Smooth muscle cell (in vitro differentiated cells): ENCODE results near the gene TNNC2. TPM values are rescaled to one million over a fixed set of nuclear protein-coding genes. Genes with fewer than 3 reads are reported as not detected.

Experiments
- DNase-seq: peaks from one replicate; lab custom pipeline; 2025; ENCODE audit not compliant: unreplicated experiment; lab: John Stamatoyannopoulos, UW
- H2AFZ ChIP-seq: fragments of 200-600 bp; sonication (generic); 2 replicates; pipeline ENCODE4 v1.6.0; 2016; ENCODE audit warnings: antibody characterized with exemption, low read depth, mild to moderate bottlenecking
- H3F3A ChIP-seq: fragments of 200-600 bp; sonication (generic); 2 replicates; pipeline ENCODE4 v1.6.0; 2017; ENCODE audit warnings: antibody characterized with exemption, low read depth
- H3K27ac ChIP-seq: fragments of 200-600 bp; sonication (generic); 2 replicates; pipeline ENCODE4 v1.5.1; 2016; ENCODE audit warnings: low read depth, mild to moderate bottlenecking
- H3K27me3 ChIP-seq: fragments of 200-600 bp; sonication (generic); 2 replicates; pipeline ENCODE4 v1.6.1; 2016; ENCODE audit warnings: low read depth, mild to moderate bottlenecking
- H3K36me3 ChIP-seq: fragments of 200-600 bp; sonication (generic); 2 replicates; pipeline ENCODE4 v1.5.1; 2016; ENCODE audit warnings: low read depth
- H3K4me1 ChIP-seq: fragments of 200-600 bp; sonication (generic); 2 replicates; pipeline ENCODE4 v1.5.1; 2016; ENCODE audit warnings: low read depth
- H3K4me2 ChIP-seq: fragments of 200-600 bp; sonication (generic); 2 replicates; pipeline ENCODE4 v1.6.0; 2016; ENCODE audit warnings: mild to moderate bottlenecking
- H3K4me3 ChIP-seq: fragments of 200-600 bp; sonication (generic); 2 replicates; pipeline ENCODE4 v1.5.1; 2016; ENCODE audit warnings: mild to moderate bottlenecking
- H3K79me2 ChIP-seq: fragments of 200-600 bp; sonication (generic); 2 replicates; pipeline ENCODE4 v1.6.0; 2016; ENCODE audit warnings: low read depth, mild to moderate bottlenecking
- H3K9ac ChIP-seq: fragments of 200-600 bp; sonication (generic); 2 replicates; pipeline ENCODE4 v1.6.0; 2016; ENCODE audit warnings: low read depth
- H3K9me3 ChIP-seq: fragments of 200-600 bp; sonication (generic); replicated peaks from 2 replicates; pipeline ENCODE4 v1.5.1; 2016; ENCODE audit warnings: low read depth
- H4K20me1 ChIP-seq: fragments of 200-600 bp; sonication (generic); 2 replicates; pipeline ENCODE4 v1.6.0; 2016; ENCODE audit warnings: low read depth
- WGBS: methylation state at CpG from one replicate; pipeline ENCODE4 v1.1.7; 2016; ENCODE audit warnings: low lambda C conversion rate; 5-methylcytosine and 5-hydroxymethylcytosine counted together
- polyA plus RNA-seq: library from polyadenylated mRNA; unstranded; fragments of >200 nt; fragmentation: Nextera tagmentation; extraction: Ambion mirVana; gene quantifications from 2 replicates; pipeline ENCODE4 v1.2.1, GENCODE V29; 2016
- total RNA-seq: library from RNA; depleted of rRNA; stranded (reverse); fragments of >200 nt; gene quantifications from 2 replicates; pipeline ENCODE4 v1.2.3, GENCODE V29; 2014
- TF ChIP-seq, protein P1 (sequence below): fragments of 200-600 bp; sonication (generic); IDR thresholded peaks from 2 replicates; pipeline ENCODE4 v1.5.1; 2017; ENCODE audit warnings: borderline replicate concordance, mild to moderate bottlenecking, antibody characterized with exemption; ENCODE audit not compliant: insufficient read depth, poor library complexity, severe bottlenecking

The TNNC2 gene
- total and polyA plus RNA-seq, 2 experiments from 2014 or later, result 0.78 to 1.7 TPM

DNA sequence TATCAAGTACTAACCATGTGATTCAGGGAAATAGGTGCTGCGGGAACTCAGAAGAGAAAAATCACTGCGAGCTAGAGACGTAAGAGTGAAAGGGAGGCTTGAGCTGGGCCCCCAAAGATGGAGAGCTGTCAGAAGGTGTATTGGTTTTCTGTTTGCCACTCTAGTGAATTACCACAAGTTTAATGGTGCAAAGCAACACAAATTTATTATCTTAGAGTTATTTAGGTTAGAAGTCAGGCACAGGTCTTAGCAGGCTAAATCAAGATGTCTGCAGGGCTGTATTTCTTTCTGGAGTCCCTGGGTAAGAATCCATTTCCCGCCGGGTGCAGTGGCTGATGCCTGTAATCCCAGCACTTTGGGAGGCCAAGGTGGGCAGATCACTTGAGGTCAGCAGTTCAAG is 32.8 kb upstream of the TNNC2 start:
- Histone ChIP-seq H4K20me1 (no peaks in the 10 kb centered on the region), H3K27me3 (no peaks in the 10 kb centered on the region), H3K9ac (no peak overlapping the region), H3K9me3 (no peaks in the 10 kb centered on the region), H3K4me1 (peaks cover 13% of the 10 kb centered on the region), H2AFZ (no peak overlapping the region), H3K36me3 (no peaks in the 10 kb centered on the region), H3K4me2 (no peak overlapping the region), H3F3A (no peaks in the 10 kb centered on the region), H3K79me2 (peaks cover 29% of the 10 kb centered on the region), H3K27ac (no peak overlapping the region), H3K4me3 (no peak overlapping the region)
- DNase-seq, result no peak
- 96% methylated on average over 5 of the region's 5 CpGs for WGBS
- TF ChIP-seq, protein P1, sequence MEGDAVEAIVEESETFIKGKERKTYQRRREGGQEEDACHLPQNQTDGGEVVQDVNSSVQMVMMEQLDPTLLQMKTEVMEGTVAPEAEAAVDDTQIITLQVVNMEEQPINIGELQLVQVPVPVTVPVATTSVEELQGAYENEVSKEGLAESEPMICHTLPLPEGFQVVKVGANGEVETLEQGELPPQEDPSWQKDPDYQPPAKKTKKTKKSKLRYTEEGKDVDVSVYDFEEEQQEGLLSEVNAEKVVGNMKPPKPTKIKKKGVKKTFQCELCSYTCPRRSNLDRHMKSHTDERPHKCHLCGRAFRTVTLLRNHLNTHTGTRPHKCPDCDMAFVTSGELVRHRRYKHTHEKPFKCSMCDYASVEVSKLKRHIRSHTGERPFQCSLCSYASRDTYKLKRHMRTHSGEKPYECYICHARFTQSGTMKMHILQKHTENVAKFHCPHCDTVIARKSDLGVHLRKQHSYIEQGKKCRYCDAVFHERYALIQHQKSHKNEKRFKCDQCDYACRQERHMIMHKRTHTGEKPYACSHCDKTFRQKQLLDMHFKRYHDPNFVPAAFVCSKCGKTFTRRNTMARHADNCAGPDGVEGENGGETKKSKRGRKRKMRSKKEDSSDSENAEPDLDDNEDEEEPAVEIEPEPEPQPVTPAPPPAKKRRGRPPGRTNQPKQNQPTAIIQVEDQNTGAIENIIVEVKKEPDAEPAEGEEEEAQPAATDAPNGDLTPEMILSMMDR, result no peak

DNA sequence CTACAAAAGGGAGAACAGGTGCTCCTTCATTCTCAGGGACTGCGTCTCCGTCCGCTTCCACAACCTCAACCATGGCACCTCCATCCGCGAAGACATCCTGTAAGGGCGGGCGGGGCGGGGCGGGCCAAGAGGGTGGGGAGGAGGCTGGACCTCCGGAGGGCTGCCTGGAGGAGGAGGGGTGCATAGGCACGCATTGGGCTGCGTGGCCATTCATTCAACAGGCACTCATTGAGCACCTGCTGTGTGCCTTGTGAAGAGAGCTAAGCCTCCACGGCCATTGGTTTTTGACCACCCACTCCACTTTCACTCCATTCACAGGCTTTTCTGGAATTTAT is 30.7 kb upstream of the TNNC2 start:
- no peaks in the 10 kb centered on the region for H3K9me3 ChIP-seq
- H3K4me1 ChIP-seq, result peaks cover 13% of the 10 kb centered on the region
- no peaks in the 10 kb centered on the region for H4K20me1 ChIP-seq
- no peaks in the 10 kb centered on the region for H3K36me3 ChIP-seq
- no peaks in the 10 kb centered on the region for H3K27me3 ChIP-seq
- peak overlapping the region; percentile 47 for H3K9ac ChIP-seq
- DNase-seq, result no peak
- H3K79me2 ChIP-seq, result peaks cover 30% of the 10 kb centered on the region
- TF ChIP-seq, protein P1, result no peak
- 7% methylated on average over 13 of the region's 13 CpGs for WGBS
- H3K27ac ChIP-seq, result no peak overlapping the region
- H2AFZ ChIP-seq, result peak overlapping the region; percentile 88
- peak overlapping the region; percentile 78 for H3K4me3 ChIP-seq
- peak overlapping the region; percentile 94 for H3K4me2 ChIP-seq
- no peaks in the 10 kb centered on the region for H3F3A ChIP-seq

DNA sequence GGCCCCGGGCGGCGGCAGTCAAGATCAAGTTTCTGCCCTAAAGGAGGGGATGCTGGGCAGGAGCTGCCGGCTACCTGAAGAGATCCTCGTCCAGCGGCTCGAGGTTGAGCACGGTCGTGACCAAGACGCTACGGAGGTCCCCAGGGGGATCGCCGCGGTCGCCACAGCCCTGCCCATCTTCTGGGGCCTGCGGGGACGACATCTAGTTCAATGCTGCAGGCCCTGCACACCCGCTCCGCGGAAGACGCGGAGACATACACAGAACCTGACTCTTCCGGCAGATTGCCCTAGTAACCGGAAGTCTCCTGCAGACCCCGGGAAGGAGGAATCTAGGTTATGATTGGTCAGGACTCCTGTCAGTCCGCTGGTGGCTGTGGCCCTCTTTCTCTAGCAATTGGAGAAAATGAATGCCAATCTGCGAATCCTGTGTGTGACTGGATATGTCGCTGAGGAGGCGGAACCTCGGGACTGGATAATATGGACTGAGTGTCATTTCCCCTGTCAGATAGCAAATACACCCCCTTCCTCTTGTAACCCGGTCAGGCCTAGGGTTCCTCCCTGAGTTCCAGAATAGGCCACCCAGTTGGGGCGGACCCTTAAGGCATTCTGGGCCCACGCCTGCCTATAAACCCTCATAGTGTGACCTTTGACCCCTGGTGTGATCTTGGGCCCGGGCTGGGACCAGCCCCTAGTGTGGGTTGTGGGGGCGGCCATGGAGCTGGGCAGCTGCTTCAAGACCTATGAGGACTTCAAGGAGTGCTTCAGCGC is 30.2 kb upstream of the TNNC2 start, which contains the start of the genes ACOT8 and ZSWIM3:
TSS of gene ACOT8 (minus strand) at position 279 of the 768 bp plus-strand sequence. CDS start at position 202, 77 bp downstream.
TSS of gene ZSWIM3 (plus strand) at position 501 of the 768 bp plus-strand sequence. CDS start at position 713, 212 bp downstream.
- Histone ChIP-seq H3K27me3 (no peaks in the 10 kb centered on the region), H3K27ac (peak within 1 kb of the TSS; percentile 37), H3K36me3 (no peaks in the 10 kb centered on the region), H3K9me3 (no peaks in the 10 kb centered on the region), H2AFZ (peak within 1 kb of the TSS; percentile 88), H3K79me2 (peaks cover 30% of the 10 kb centered on the region), H3K4me2 (peak within 1 kb of the TSS; percentile 94), H3K4me3 (peak within 1 kb of the TSS; percentile 78), H3K9ac (peak within 1 kb of the TSS; percentile 72), H3K4me1 (peaks cover 13% of the 10 kb centered on the region), H4K20me1 (no peaks in the 10 kb centered on the region), H3F3A (no peaks in the 10 kb centered on the region)
- TF ChIP-seq, protein P1, result no peak
- DNase-seq, result peak; percentile 45
- 1% methylated on average over 36 of the region's 36 CpGs for WGBS

DNA sequence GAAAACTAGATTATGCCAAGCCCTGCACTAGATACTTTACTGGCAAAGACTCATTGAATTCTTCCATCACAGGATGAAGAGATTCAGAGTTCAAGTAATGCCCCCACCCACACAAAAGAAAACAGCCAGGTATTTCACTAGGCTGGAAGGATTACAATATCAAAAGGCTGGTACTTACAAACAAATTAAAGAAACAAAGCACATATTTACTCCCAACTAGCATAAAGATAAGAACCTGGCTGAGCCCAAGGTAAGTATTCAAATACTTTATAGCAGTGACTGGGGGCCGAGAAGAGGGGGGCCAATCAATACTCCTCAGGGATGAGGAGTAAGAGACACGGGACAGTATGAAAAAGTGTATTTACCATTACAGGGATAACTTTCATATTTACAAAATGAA is 26.4 kb upstream of the TNNC2 start:
- H3K4me2 ChIP-seq, result no peak overlapping the region
- TF ChIP-seq, protein P1, result no peak
- peaks cover 27% of the 10 kb centered on the region for H3K79me2 ChIP-seq
- 73% methylated on average over 2 of the region's 2 CpGs for WGBS
- peaks cover 13% of the 10 kb centered on the region for H3K4me1 ChIP-seq
- H3K27ac ChIP-seq, result no peak overlapping the region
- no peak overlapping the region for H3K4me3 ChIP-seq
- H3K27me3 ChIP-seq, result no peaks in the 10 kb centered on the region
- H3K36me3 ChIP-seq, result no peaks in the 10 kb centered on the region
- no peaks in the 10 kb centered on the region for H4K20me1 ChIP-seq
- no peak overlapping the region for H3K9ac ChIP-seq
- no peaks in the 10 kb centered on the region for H3F3A ChIP-seq
- H2AFZ ChIP-seq, result no peak overlapping the region
- no peak for DNase-seq
- no peaks in the 10 kb centered on the region for H3K9me3 ChIP-seq
